DOHH2 (cell line): Measurements from ENCODE around the gene CHST13.

ENCODE experiments used
- CTCF ChIP-seq: fragments of 200-600 bp; sonication (generic); IDR thresholded peaks from one replicate; pipeline ENCODE4 v1.5.1; 2014; ENCODE audit warnings: antibody characterized with exemption, mild to moderate bottlenecking, low read depth, low read length; ENCODE audit not compliant: poor library complexity, severe bottlenecking
- EZH2phosphoT487 ChIP-seq: fragments of 200-600 bp; sonication (generic); IDR thresholded peaks from 2 replicates; pipeline ENCODE4 v1.6.1; 2017; ENCODE audit warnings: borderline replicate concordance, mild to moderate bottlenecking, antibody characterized with exemption, low read length, moderate library complexity, mixed read lengths

- TF ChIP-seq EZH2phosphoT487 (no peak), CTCF (no peak)
Observed at GRCh38 chr3:126490619-126491018, 33.3 kb upstream of the CHST13 start.
